Smooth muscle cell (in vitro differentiated cells): ENCODE data around the gene CAMTA2. TPM values are rescaled to one million over a fixed set of nuclear protein-coding genes. Genes with fewer than 3 reads are reported as not detected.
A peak's percentile ranks its signal among the peaks of the same experiment; 100 is the strongest.

Experiments
- DNase-seq: peaks from one replicate; lab custom pipeline; 2025; ENCODE audit not compliant: unreplicated experiment; lab: John Stamatoyannopoulos, UW
- H2AFZ ChIP-seq: fragments of 200-600 bp; sonication (generic); 2 replicates; pipeline ENCODE4 v1.6.0; 2016; ENCODE audit warnings: antibody characterized with exemption, low read depth, mild to moderate bottlenecking
- H3F3A ChIP-seq: fragments of 200-600 bp; sonication (generic); 2 replicates; pipeline ENCODE4 v1.6.0; 2017; ENCODE audit warnings: antibody characterized with exemption, low read depth
- H3K27ac ChIP-seq: fragments of 200-600 bp; sonication (generic); 2 replicates; pipeline ENCODE4 v1.5.1; 2016; ENCODE audit warnings: low read depth, mild to moderate bottlenecking
- H3K27me3 ChIP-seq: fragments of 200-600 bp; sonication (generic); 2 replicates; pipeline ENCODE4 v1.6.1; 2016; ENCODE audit warnings: low read depth, mild to moderate bottlenecking
- H3K36me3 ChIP-seq: fragments of 200-600 bp; sonication (generic); 2 replicates; pipeline ENCODE4 v1.5.1; 2016; ENCODE audit warnings: low read depth
- H3K4me1 ChIP-seq: fragments of 200-600 bp; sonication (generic); 2 replicates; pipeline ENCODE4 v1.5.1; 2016; ENCODE audit warnings: low read depth
- H3K4me2 ChIP-seq: fragments of 200-600 bp; sonication (generic); 2 replicates; pipeline ENCODE4 v1.6.0; 2016; ENCODE audit warnings: mild to moderate bottlenecking
- H3K4me3 ChIP-seq: fragments of 200-600 bp; sonication (generic); 2 replicates; pipeline ENCODE4 v1.5.1; 2016; ENCODE audit warnings: mild to moderate bottlenecking
- H3K79me2 ChIP-seq: fragments of 200-600 bp; sonication (generic); 2 replicates; pipeline ENCODE4 v1.6.0; 2016; ENCODE audit warnings: low read depth, mild to moderate bottlenecking
- H3K9ac ChIP-seq: fragments of 200-600 bp; sonication (generic); 2 replicates; pipeline ENCODE4 v1.6.0; 2016; ENCODE audit warnings: low read depth
- H3K9me3 ChIP-seq: fragments of 200-600 bp; sonication (generic); replicated peaks from 2 replicates; pipeline ENCODE4 v1.5.1; 2016; ENCODE audit warnings: low read depth
- H4K20me1 ChIP-seq: fragments of 200-600 bp; sonication (generic); 2 replicates; pipeline ENCODE4 v1.6.0; 2016; ENCODE audit warnings: low read depth
- WGBS: methylation state at CpG from one replicate; pipeline ENCODE4 v1.1.7; 2016; ENCODE audit warnings: low lambda C conversion rate; 5-methylcytosine and 5-hydroxymethylcytosine counted together
- polyA plus RNA-seq: library from polyadenylated mRNA; unstranded; fragments of >200 nt; fragmentation: Nextera tagmentation; extraction: Ambion mirVana; gene quantifications from 2 replicates; pipeline ENCODE4 v1.2.1, GENCODE V29; 2016
- total RNA-seq: library from RNA; depleted of rRNA; stranded (reverse); fragments of >200 nt; gene quantifications from 2 replicates; pipeline ENCODE4 v1.2.3, GENCODE V29; 2014
- TF ChIP-seq, protein P1 (sequence below): fragments of 200-600 bp; sonication (generic); IDR thresholded peaks from 2 replicates; pipeline ENCODE4 v1.5.1; 2017; ENCODE audit warnings: borderline replicate concordance, mild to moderate bottlenecking, antibody characterized with exemption; ENCODE audit not compliant: insufficient read depth, poor library complexity, severe bottlenecking

The CAMTA2 gene
- total and polyA plus RNA-seq, 2 experiments from 2014 or later, result 5.1 to 26.2 TPM

GRCh38 chr17:4950075-4950745 is 37.3 kb downstream of the CAMTA2 start:
- Histone ChIP-seq H3K4me3 (peak overlapping the region; percentile 96), H3K36me3 (no peaks in the 10 kb centered on the region), H3K4me1 (peaks cover 29% of the 10 kb centered on the region), H3K27ac (peak overlapping the region; percentile 96), H3K9ac (peak overlapping the region; percentile 72), H2AFZ (peak overlapping the region; percentile 74), H3F3A (peaks cover 22% of the 10 kb centered on the region), H3K4me2 (peak overlapping the region; percentile 90), H3K9me3 (no peaks in the 10 kb centered on the region), H4K20me1 (peaks cover 25% of the 10 kb centered on the region), H3K27me3 (no peaks in the 10 kb centered on the region), H3K79me2 (peaks cover 28% of the 10 kb centered on the region)
- 3% methylated on average over 33 of the region's 52 CpGs for WGBS
- TF ChIP-seq, protein P1, sequence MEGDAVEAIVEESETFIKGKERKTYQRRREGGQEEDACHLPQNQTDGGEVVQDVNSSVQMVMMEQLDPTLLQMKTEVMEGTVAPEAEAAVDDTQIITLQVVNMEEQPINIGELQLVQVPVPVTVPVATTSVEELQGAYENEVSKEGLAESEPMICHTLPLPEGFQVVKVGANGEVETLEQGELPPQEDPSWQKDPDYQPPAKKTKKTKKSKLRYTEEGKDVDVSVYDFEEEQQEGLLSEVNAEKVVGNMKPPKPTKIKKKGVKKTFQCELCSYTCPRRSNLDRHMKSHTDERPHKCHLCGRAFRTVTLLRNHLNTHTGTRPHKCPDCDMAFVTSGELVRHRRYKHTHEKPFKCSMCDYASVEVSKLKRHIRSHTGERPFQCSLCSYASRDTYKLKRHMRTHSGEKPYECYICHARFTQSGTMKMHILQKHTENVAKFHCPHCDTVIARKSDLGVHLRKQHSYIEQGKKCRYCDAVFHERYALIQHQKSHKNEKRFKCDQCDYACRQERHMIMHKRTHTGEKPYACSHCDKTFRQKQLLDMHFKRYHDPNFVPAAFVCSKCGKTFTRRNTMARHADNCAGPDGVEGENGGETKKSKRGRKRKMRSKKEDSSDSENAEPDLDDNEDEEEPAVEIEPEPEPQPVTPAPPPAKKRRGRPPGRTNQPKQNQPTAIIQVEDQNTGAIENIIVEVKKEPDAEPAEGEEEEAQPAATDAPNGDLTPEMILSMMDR, result no peak
- no peak for DNase-seq

GRCh38 chr17:4949321-4950074 is 38.0 kb downstream of the CAMTA2 start:
- Histone ChIP-seq H3K79me2 (peaks cover 35% of the 10 kb centered on the region), H3K4me3 (peak overlapping the region; percentile 96), H3K9ac (peak overlapping the region; percentile 86), H2AFZ (peak overlapping the region; percentile 18), H4K20me1 (peaks cover 32% of the 10 kb centered on the region), H3K36me3 (no peaks in the 10 kb centered on the region), H3K4me1 (peaks cover 29% of the 10 kb centered on the region), H3K4me2 (peak overlapping the region; percentile 90), H3K9me3 (no peaks in the 10 kb centered on the region), H3F3A (peaks cover 26% of the 10 kb centered on the region), H3K27ac (peak overlapping the region; percentile 96), H3K27me3 (no peaks in the 10 kb centered on the region)
- DNase-seq, result peak; percentile 83
- WGBS, result 0% methylated on average over 13 of the region's 75 CpGs
- TF ChIP-seq, protein P1, result no peak

GRCh38 chr17:4948931-4949320 is 38.5 kb downstream of the CAMTA2 start:
- H3K27me3 ChIP-seq, result no peaks in the 10 kb centered on the region
- peak; percentile 87 for DNase-seq
- peak overlapping the region; percentile 96 for H3K4me3 ChIP-seq
- peaks cover 30% of the 10 kb centered on the region for H3F3A ChIP-seq
- H3K4me2 ChIP-seq, result peak overlapping the region; percentile 90
- H3K4me1 ChIP-seq, result peaks cover 29% of the 10 kb centered on the region
- under 1% methylated on average over 23 of the region's 40 CpGs for WGBS
- no peaks in the 10 kb centered on the region for H3K9me3 ChIP-seq
- peak overlapping the region; percentile 18 for H2AFZ ChIP-seq
- H3K36me3 ChIP-seq, result no peaks in the 10 kb centered on the region
- TF ChIP-seq, protein P1, result no peak
- peak overlapping the region; percentile 96 for H3K27ac ChIP-seq
- H4K20me1 ChIP-seq, result peaks cover 37% of the 10 kb centered on the region
- peaks cover 39% of the 10 kb centered on the region for H3K79me2 ChIP-seq
- H3K9ac ChIP-seq, result peak overlapping the region; percentile 86
